Peyer's patch (tissue), 4 donors: ENCODE data around the gene SOBP.

Experiments
- POLR2A ChIP-seq, 2 donors: fragments of 450-650 bp; IDR thresholded peaks; one replicate each; pipeline ENCODE4 v1.5.1; 2017; ENCODE audit warnings: antibody characterized with exemption in 2 of 2, mild to moderate bottlenecking in 2 of 2, moderate library complexity in 2 of 2
- TF ChIP-seq, protein P1 (sequence below), 6 experiments: fragments of 450-650 bp in 4 of 6; fragments of 200-600 bp in 2 of 6; sonication (generic) in 1 of 6; IDR thresholded peaks; one replicate each; pipeline ENCODE4 v1.5.1; 2017 to 2019; ENCODE audit warnings: antibody characterized with exemption in 6 of 6, mild to moderate bottlenecking in 3 of 6, moderate library complexity in 1 of 6

- TF ChIP-seq, protein P1, sequence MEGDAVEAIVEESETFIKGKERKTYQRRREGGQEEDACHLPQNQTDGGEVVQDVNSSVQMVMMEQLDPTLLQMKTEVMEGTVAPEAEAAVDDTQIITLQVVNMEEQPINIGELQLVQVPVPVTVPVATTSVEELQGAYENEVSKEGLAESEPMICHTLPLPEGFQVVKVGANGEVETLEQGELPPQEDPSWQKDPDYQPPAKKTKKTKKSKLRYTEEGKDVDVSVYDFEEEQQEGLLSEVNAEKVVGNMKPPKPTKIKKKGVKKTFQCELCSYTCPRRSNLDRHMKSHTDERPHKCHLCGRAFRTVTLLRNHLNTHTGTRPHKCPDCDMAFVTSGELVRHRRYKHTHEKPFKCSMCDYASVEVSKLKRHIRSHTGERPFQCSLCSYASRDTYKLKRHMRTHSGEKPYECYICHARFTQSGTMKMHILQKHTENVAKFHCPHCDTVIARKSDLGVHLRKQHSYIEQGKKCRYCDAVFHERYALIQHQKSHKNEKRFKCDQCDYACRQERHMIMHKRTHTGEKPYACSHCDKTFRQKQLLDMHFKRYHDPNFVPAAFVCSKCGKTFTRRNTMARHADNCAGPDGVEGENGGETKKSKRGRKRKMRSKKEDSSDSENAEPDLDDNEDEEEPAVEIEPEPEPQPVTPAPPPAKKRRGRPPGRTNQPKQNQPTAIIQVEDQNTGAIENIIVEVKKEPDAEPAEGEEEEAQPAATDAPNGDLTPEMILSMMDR (IDR thresholded peaks at IDR 0.05) = no peak
- no peak for TF ChIP-seq POLR2A (IDR thresholded peaks at IDR 0.05)
Observed at GRCh38 chr6:107584726-107585125, 94.8 kb downstream of the SOBP start.
